ENCODE results near the gene TEX2. TPM values are rescaled to one million over a fixed set of nuclear protein-coding genes. Genes with fewer than 3 reads are reported as not detected.

The TEX2 gene
- total and polyA plus RNA-seq, 2 of the 13 experiments (the other 11 are each of a cell fraction or from before 2014, with no cell fraction given): 21.4 to 37.7 TPM

DNA sequence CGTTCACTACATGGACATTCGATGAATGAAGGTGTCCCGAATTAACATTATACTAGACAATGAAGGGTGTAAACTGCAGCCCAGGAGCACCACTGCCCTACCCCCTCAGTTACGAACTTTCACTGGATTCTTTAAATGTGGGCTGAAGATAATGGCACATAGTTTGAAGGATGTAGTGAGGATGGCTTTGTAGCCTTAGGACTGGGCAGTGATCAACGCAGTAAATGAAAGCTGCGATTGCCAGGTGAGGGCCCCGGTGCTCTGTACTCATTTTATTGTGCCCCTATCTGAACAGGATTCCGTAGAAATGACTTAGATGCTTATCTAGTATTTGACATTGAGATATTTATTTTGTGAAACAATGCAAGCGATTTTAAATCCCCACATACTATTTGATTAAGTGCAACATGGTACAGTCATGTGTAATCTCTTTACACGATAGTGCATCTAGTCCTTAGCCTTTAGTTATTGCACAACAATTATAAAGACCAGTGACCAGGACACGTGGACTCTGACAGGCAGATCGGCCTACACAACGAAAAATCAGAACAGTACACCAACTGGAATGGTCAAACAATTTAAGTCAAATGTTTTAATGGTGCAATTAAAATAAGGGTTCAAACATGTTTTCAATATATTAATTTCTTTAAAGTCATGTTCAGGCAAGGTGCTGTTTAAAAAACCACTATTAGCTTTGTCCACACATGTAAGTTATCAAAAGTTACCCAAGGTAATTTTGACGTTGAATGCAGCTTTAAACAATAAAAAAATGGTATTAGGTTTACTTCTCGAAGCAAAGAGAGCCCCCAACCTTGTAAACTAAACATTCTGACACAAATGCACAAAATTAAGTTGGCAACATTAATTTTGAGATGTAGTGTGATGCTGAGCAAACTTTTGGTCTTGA is 115.7 kb downstream of the TEX2 start (continued):
- TF ChIP-seq FOXA1 (IDR thresholded peaks at IDR 0.05) (no peak), FOXA1 (CRISPR knock-in tag; IDR thresholded peaks at IDR 0.05) (0 out of 2 replicates have a peak, but pooled peaks have one; percentile 15), ELF1 (CRISPR knock-in tag; IDR thresholded peaks at IDR 0.05) (no peak), PRPF4 (IDR thresholded peaks at IDR 0.05; ENCODE audit: low read depth, low read length, poor library complexity, severe bottlenecking) (no peak), BRF2 (CRISPR knock-in tag; IDR thresholded peaks at IDR 0.05) (no peak; the same call in 1 of the 2 replicates), KDM6A (CRISPR knock-in tag; IDR thresholded peaks at IDR 0.05; ENCODE audit: low read depth) (no peak), DR1 (CRISPR knock-in tag; IDR thresholded peaks at IDR 0.05) (peak; percentile 5; the same call in 1 of the 2 replicates), ZNF235 (CRISPR knock-in tag; IDR thresholded peaks at IDR 0.05; ENCODE audit: borderline replicate concordance) (no peak), XRCC5 (optimal IDR thresholded peaks at IDR 0.05; ENCODE audit: low read length) (no peak), ATF4 (CRISPR knock-in tag; IDR thresholded peaks at IDR 0.05) (peak; percentile 31 to 79), RBM39 (IDR thresholded peaks at IDR 0.05; ENCODE audit: low read depth, low read length, poor library complexity, severe bottlenecking) (no peak), TARDBP (CRISPR knock-in tag; IDR thresholded peaks at IDR 0.05) (no peak; the same call in 1 of the 2 replicates), CSRNP2 (CRISPR knock-in tag; conservative IDR thresholded peaks at IDR 0.05; ENCODE audit: low read depth) (peak; percentile 9; the same call in 1 of the 2 replicates), KAT7 (CRISPR knock-in tag; IDR thresholded peaks at IDR 0.05; ENCODE audit: borderline replicate concordance) (peak; percentile 62; the same call in 1 of the 2 replicates), NAIF1 (CRISPR knock-in tag; IDR thresholded peaks at IDR 0.05; ENCODE audit: borderline replicate concordance) (no peak), POLR2A (IDR thresholded peaks at IDR 0.05; ENCODE audit: insufficient read depth in 1 of 2, low read depth in 2 of 2, low read length in 2 of 2) (peak; percentile 87 to 95), ZNF343 (CRISPR knock-in tag; IDR thresholded peaks at IDR 0.05) (no peak), POLR2AphosphoS5 (IDR thresholded peaks at IDR 0.05; ENCODE audit: low read depth, low read length) (peak; percentile 53), ZNF3 (CRISPR knock-in tag; IDR thresholded peaks at IDR 0.05) (no peak), CBX1 (IDR thresholded peaks at IDR 0.05; ENCODE audit: low read depth) (no peak), ZNF274 (CRISPR knock-in tag; IDR thresholded peaks at IDR 0.05) (no peak), NBN (conservative IDR thresholded peaks at IDR 0.05) (no peak), NFATC3 (CRISPR knock-in tag; IDR thresholded peaks at IDR 0.05) (no peak)
- TF ChIP-seq, protein P1, sequence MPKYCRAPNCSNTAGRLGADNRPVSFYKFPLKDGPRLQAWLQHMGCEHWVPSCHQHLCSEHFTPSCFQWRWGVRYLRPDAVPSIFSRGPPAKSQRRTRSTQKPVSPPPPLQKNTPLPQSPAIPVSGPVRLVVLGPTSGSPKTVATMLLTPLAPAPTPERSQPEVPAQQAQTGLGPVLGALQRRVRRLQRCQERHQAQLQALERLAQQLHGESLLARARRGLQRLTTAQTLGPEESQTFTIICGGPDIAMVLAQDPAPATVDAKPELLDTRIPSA (CRISPR knock-in tag; IDR thresholded peaks at IDR 0.05; ENCODE audit: borderline replicate concordance): no peak
- TF ChIP-seq, protein P2, sequence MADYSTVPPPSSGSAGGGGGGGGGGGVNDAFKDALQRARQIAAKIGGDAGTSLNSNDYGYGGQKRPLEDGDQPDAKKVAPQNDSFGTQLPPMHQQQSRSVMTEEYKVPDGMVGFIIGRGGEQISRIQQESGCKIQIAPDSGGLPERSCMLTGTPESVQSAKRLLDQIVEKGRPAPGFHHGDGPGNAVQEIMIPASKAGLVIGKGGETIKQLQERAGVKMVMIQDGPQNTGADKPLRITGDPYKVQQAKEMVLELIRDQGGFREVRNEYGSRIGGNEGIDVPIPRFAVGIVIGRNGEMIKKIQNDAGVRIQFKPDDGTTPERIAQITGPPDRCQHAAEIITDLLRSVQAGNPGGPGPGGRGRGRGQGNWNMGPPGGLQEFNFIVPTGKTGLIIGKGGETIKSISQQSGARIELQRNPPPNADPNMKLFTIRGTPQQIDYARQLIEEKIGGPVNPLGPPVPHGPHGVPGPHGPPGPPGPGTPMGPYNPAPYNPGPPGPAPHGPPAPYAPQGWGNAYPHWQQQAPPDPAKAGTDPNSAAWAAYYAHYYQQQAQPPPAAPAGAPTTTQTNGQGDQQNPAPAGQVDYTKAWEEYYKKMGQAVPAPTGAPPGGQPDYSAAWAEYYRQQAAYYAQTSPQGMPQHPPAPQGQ (CRISPR knock-in tag; IDR thresholded peaks at IDR 0.05; ENCODE audit: borderline replicate concordance): no peak

Measured in HepG2 (cell line).